GM12878 (cell line): ENCODE data around the gene PRRX1. TPM values are rescaled to one million over a fixed set of nuclear protein-coding genes. Genes with fewer than 3 reads are reported as not detected.

ENCODE experiments used
- ATAC-seq: fragments of 200-7000 bp; cut with Tn5 transposase; 3 replicates; pipeline ENCODE4 v1.9.1; 2020; ENCODE audit warnings: mild to moderate bottlenecking, moderate library complexity
- BruUV-seq: library from RNA; stranded (reverse); fragments of 400-500 nt; replicated peaks from 2 replicates; lab custom pipeline; 2021; lab: Mats Ljungman, UMichigan
- CTCF ChIA-PET: fragments of 300-600 bp; sonication (Branson Sonifier 250); formaldehyde crosslinking; extraction: SDS; loops from one replicate; lab custom pipeline; 2021; ENCODE audit warnings: inconsistent platforms; lab: Yijun Ruan, JAX
- POLR2A ChIA-PET: fragments of 350-600 bp; formaldehyde crosslinking; extraction: SDS; loops from one replicate; lab custom pipeline; 2021; ENCODE audit warnings: inconsistent platforms; lab: Charles Lee
- RAD21 ChIA-PET: fragments of 300-600 bp; sonication (Branson Sonifier 250); formaldehyde crosslinking; loops from one replicate; lab custom pipeline; 2023; ENCODE audit warnings: antibody characterized with exemption; ENCODE audit not compliant: unreplicated experiment; lab: Charles Lee
- SMC1A ChIA-PET: fragments of 300-600 bp; sonication (Branson Sonifier 250); formaldehyde crosslinking; loops from one replicate; lab custom pipeline; 2023; ENCODE audit not compliant: unreplicated experiment, uncharacterized antibody; lab: Charles Lee
- DNase-seq: peaks from one replicate; pipeline ENCODE4 v3.0.0-alpha.2; 2011; ENCODE audit warnings: low read depth, low spot score
- FAIRE-seq: peaks from 3 replicates; lab custom pipeline; 2011; peaks lifted over from hg19 to GRCh38; lab: Jason Lieb, UNC
- H2AFZ ChIP-seq: 2 replicates; pipeline ENCODE4 v1.6.0; 2011; ENCODE audit warnings: low read depth, low read length, control low read depth; ENCODE audit not compliant: control insufficient read depth
- H3K27ac ChIP-seq: 2 replicates; pipeline ENCODE4 v1.5.1; 2011; ENCODE audit warnings: control low read depth; ENCODE audit not compliant: control insufficient read depth, insufficient read depth
- H3K27me3 ChIP-seq, 2 experiments: replicated peaks in 1 of 2; 2 replicates each; pipeline versions ENCODE4 v1.6.0 to v1.6.1; 2011; ENCODE audit warnings: low read length in 1 of 2; ENCODE audit not compliant: control insufficient read depth in 2 of 2, insufficient read depth in 2 of 2
- H3K36me3 ChIP-seq, 2 experiments: 2 replicates each; pipeline ENCODE4 v1.5.1; 2011; ENCODE audit warnings: low read length in 1 of 2; ENCODE audit not compliant: control insufficient read depth in 2 of 2, insufficient read depth in 2 of 2
- H3K4me1 ChIP-seq: 2 replicates; pipeline ENCODE4 v1.6.1; 2011; ENCODE audit warnings: mild to moderate bottlenecking, low read length, moderate library complexity, mixed read lengths; ENCODE audit not compliant: control insufficient read depth, insufficient read depth
- H3K4me2 ChIP-seq: 2 replicates; pipeline ENCODE4 v1.6.0; 2011; ENCODE audit warnings: control low read depth; ENCODE audit not compliant: control insufficient read depth, insufficient read depth
- H3K4me3 ChIP-seq: fragments of 200-600 bp; sonication (generic); 2 replicates; pipeline ENCODE4 v1.5.1; 2016
- H3K79me2 ChIP-seq: 2 replicates; pipeline ENCODE4 v1.6.0; 2011; ENCODE audit warnings: low read length; ENCODE audit not compliant: control insufficient read depth, insufficient read depth
- H3K9ac ChIP-seq: 2 replicates; pipeline ENCODE4 v1.8.0; 2011; ENCODE audit warnings: low read length, control low read depth, mixed read lengths; ENCODE audit not compliant: control insufficient read depth, insufficient read depth
- H3K9me3 ChIP-seq: replicated peaks from 3 replicates; pipeline ENCODE4 v1.5.1; 2011; ENCODE audit warnings: mild to moderate bottlenecking, low read length; ENCODE audit not compliant: control insufficient read depth, insufficient read depth
- H4K20me1 ChIP-seq: 2 replicates; pipeline ENCODE4 v1.6.0; 2011; ENCODE audit not compliant: control insufficient read depth, insufficient read depth
- BHLHE40 ChIP-seq, 2 experiments: fragments of 450-650 bp in 1 of 2; IDR thresholded peaks; 2 replicates each; pipeline ENCODE4 v1.6.1; 2011 to 2017; ENCODE audit warnings: low read depth in 2 of 2, borderline replicate concordance in 1 of 2, improper control_type of control experiment in 1 of 2, low read length in 1 of 2, mild to moderate bottlenecking in 1 of 2
- BRCA1 ChIP-seq: IDR thresholded peaks from 2 replicates; pipeline ENCODE4 v1.6.1; 2011; ENCODE audit warnings: low read depth, low read length, improper control_type of control experiment
- CHD1 ChIP-seq: IDR thresholded peaks from 2 replicates; pipeline ENCODE4 v1.6.1; 2012; ENCODE audit warnings: low read depth, low read length, improper control_type of control experiment
- ESRRA ChIP-seq: IDR thresholded peaks from 2 replicates; pipeline ENCODE4 v1.6.1; 2012; ENCODE audit warnings: mild to moderate bottlenecking, low read length, improper control_type of control experiment
- GABPA ChIP-seq: IDR thresholded peaks from 2 replicates; pipeline ENCODE4 v1.6.1; 2014; ENCODE audit warnings: antibody characterized with exemption, low read depth, mild to moderate bottlenecking, inconsistent platforms
- LARP7 ChIP-seq: fragments of 450-650 bp; IDR thresholded peaks from 2 replicates; pipeline ENCODE4 v1.6.1; 2017; ENCODE audit warnings: mild to moderate bottlenecking
- MTA2 ChIP-seq: fragments of 450-650 bp; IDR thresholded peaks from 2 replicates; pipeline ENCODE4 v1.6.1; 2016; ENCODE audit warnings: low read depth, mild to moderate bottlenecking, moderate library complexity
- PAX5 ChIP-seq: IDR thresholded peaks from 2 replicates; pipeline ENCODE4 v1.6.1; 2011; ENCODE audit warnings: low read depth, low read length, borderline replicate concordance
- STAT1 ChIP-seq: fragments of 450-650 bp; conservative IDR thresholded peaks from 2 replicates; pipeline ENCODE4 v1.6.1; 2014; ENCODE audit warnings: antibody characterized with exemption, mild to moderate bottlenecking
- ZNF207 ChIP-seq: fragments of 450-650 bp; IDR thresholded peaks from 2 replicates; pipeline ENCODE4 v1.6.1; 2014; ENCODE audit warnings: antibody characterized with exemption, mild to moderate bottlenecking, borderline replicate concordance
- WGBS: methylation state at CpG from one replicate; pipeline ENCODE4 v1.1.6; 2016; ENCODE audit warnings: low lambda C conversion rate; ENCODE audit not compliant: insufficient replicate concordance, insufficient coverage; ENCODE audit errors: missing lambda C conversion rate; 5-methylcytosine and 5-hydroxymethylcytosine counted together
- in situ Hi-C: fragments of 300-500 bp; cut with MboI; formaldehyde crosslinking; loops from 9 replicates; pipeline ENCODE4 v1.14.3; 2018; ENCODE audit warnings: mixed read lengths
- intact Hi-C: fragments of 100-400 bp; cut with micrococcal nuclease; formaldehyde crosslinking; loops from one replicate; pipeline ENCODE4 v1.14.2; 2022; ENCODE audit not compliant: unreplicated experiment
- polyA plus RNA-seq, 11 experiments: library from polyadenylated mRNA; depleted of rRNA in 4 of 11; unstranded in 6 of 11; stranded (reverse) in 5 of 11; fragments of >200 nt; fragmentation: Nextera tagmentation in 4 of 11; fragmentation: Illumina TruSeq in 1 of 11; extraction: Ambion mirVana in 4 of 11; extraction: Trizol in 1 of 11; gene quantifications; 1 replicate in 1 of 11; 2 replicates in 10 of 11; pipeline versions ENCODE4 v1.2.1 to v1.2.3, GENCODE V29; 2011 to 2016; ENCODE audit warnings: inconsistent platforms in 2 of 11, missing spikeins in 2 of 11, low read depth in 1 of 11
- total RNA-seq, 4 experiments: library from RNA; depleted of rRNA in 3 of 4; stranded (reverse); fragments of >200 nt in 3 of 4; fragmentation: Illumina TruSeq in 1 of 4; extraction: Trizol in 1 of 4; gene quantifications; 2 replicates each; pipeline versions ENCODE4 v1.2.1 to v1.2.3, GENCODE V29; 2013 to 2021
- TF ChIP-seq, protein P1 (sequence below): IDR thresholded peaks from 2 replicates; pipeline ENCODE4 v1.6.1; 2012; ENCODE audit warnings: low read depth, low read length, improper control_type of control experiment
- TF ChIP-seq, protein P2 (sequence below): IDR thresholded peaks from 2 replicates; pipeline ENCODE4 v1.6.1; 2011; ENCODE audit warnings: mild to moderate bottlenecking, low read depth, low read length, moderate library complexity; ENCODE audit not compliant: insufficient replicate concordance
- TF ChIP-seq, protein P3 (sequence below): fragments of 450-650 bp; conservative IDR thresholded peaks from 2 replicates; pipeline ENCODE4 v1.6.1; 2017; ENCODE audit warnings: mild to moderate bottlenecking, moderate library complexity

Gene PRRX1
- total and polyA plus RNA-seq, 10 of the 15 experiments (the other 5 are each of a cell fraction or from before 2014, with no cell fraction given): 0.42 to 64.6 (median 1.5) TPM

DNA sequence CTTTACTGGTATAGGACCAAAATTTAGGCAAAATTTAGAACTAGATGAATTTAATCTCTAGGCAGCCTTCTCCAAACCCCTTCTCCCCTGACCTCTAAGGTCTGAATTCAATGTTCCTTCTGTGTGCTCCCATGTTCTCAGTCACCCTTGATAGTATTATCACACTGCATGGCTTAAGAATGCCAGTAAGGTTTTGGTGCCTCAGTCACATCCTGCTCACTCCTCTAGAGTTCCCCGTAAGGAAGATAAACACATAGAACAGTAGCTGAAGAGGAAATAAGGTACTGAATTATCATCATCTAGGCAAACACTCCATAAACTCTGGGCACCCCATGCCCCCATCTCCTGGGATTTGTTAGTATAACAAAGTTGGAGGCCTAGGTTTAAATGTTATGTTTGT lies 18.2 kb downstream of the PRRX1 start:
- RAD21 ChIA-PET: interaction anchor here (1.0 kb wide), 1 partner anchor 9 kb away, joined by 4 read pairs; no protein-coding TSS in a partner anchor
- H3K27ac ChIP-seq: no peak overlapping the region
- TF ChIP-seq, protein P1, sequence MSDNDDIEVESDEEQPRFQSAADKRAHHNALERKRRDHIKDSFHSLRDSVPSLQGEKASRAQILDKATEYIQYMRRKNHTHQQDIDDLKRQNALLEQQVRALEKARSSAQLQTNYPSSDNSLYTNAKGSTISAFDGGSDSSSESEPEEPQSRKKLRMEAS: no peak
- TF ChIP-seq ZNF207: no peak
- TF ChIP-seq, protein P2, sequence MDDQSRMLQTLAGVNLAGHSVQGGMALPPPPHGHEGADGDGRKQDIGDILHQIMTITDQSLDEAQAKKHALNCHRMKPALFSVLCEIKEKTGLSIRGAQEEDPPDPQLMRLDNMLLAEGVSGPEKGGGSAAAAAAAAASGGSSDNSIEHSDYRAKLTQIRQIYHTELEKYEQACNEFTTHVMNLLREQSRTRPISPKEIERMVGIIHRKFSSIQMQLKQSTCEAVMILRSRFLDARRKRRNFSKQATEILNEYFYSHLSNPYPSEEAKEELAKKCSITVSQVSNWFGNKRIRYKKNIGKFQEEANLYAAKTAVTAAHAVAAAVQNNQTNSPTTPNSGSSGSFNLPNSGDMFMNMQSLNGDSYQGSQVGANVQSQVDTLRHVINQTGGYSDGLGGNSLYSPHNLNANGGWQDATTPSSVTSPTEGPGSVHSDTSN: no peak
- no peak for TF ChIP-seq CHD1
- no peak for TF ChIP-seq BHLHE40 (IDR thresholded peaks at IDR 0.05; ENCODE audit: borderline replicate concordance in 1 of 2, low read depth in 2 of 2, low read length in 1 of 2)
- no peak for TF ChIP-seq MTA2
- TF ChIP-seq ESRRA: no peak
- no peak for TF ChIP-seq PAX5
- TF ChIP-seq, protein P3, sequence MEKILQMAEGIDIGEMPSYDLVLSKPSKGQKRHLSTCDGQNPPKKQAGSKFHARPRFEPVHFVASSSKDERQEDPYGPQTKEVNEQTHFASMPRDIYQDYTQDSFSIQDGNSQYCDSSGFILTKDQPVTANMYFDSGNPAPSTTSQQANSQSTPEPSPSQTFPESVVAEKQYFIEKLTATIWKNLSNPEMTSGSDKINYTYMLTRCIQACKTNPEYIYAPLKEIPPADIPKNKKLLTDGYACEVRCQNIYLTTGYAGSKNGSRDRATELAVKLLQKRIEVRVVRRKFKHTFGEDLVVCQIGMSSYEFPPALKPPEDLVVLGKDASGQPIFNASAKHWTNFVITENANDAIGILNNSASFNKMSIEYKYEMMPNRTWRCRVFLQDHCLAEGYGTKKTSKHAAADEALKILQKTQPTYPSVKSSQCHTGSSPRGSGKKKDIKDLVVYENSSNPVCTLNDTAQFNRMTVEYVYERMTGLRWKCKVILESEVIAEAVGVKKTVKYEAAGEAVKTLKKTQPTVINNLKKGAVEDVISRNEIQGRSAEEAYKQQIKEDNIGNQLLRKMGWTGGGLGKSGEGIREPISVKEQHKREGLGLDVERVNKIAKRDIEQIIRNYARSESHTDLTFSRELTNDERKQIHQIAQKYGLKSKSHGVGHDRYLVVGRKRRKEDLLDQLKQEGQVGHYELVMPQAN: no peak
- no peak for TF ChIP-seq BRCA1
- TF ChIP-seq STAT1: no peak
- TF ChIP-seq LARP7: no peak
- no peak for TF ChIP-seq GABPA
- no peak overlapping the region for H3K9ac ChIP-seq
- H3K27me3 ChIP-seq: no peaks in the 10 kb centered on the region
- no peaks in the 10 kb centered on the region for H3K36me3 ChIP-seq
- intact Hi-C loops (loop anchor here (10.0 kb wide), 1 partner anchor 757 kb away; no protein-coding TSS in a partner anchor), in situ Hi-C loops (no loop called here)
- SMC1A ChIA-PET: interaction anchor here (0.8 to 1.4 kb wide), 4 partner anchors 13 to 200 kb away, joined by 3 to 4 read pairs (median 4); no protein-coding TSS in a partner anchor
- POLR2A ChIA-PET: interaction anchor here (1.0 kb wide), 1 partner anchor 12 kb away, joined by 5 read pairs; no protein-coding TSS in a partner anchor
- no peak overlapping the region for H3K4me3 ChIP-seq
- FAIRE-seq (no peak), ATAC-seq (no peak), DNase-seq (no peak)
- H3K4me2 ChIP-seq: no peak overlapping the region
- H3K4me1 ChIP-seq: no peaks in the 10 kb centered on the region
- no TSS peak for BruUV-seq
- H3K9me3 ChIP-seq: no peaks in the 10 kb centered on the region
- CTCF ChIA-PET: interaction anchor here (0.7 to 2.5 kb wide), 4 partner anchors 8 to 248 kb away, joined by 3 to 14 read pairs (median 3); no protein-coding TSS in a partner anchor
- no peaks in the 10 kb centered on the region for H3K79me2 ChIP-seq
- no peak overlapping the region for H2AFZ ChIP-seq
- no peaks in the 10 kb centered on the region for H4K20me1 ChIP-seq
- WGBS: 0% methylated on average over 1 of the region's 1 CpG
